SK-N-SH (cell line): Measurements from ENCODE around the gene BMPR1A. TPM values are rescaled to one million over a fixed set of nuclear protein-coding genes. Genes with fewer than 3 reads are reported as not detected.

Source experiments
- CTCF ChIA-PET: fragments of 300-600, 350-600 bp; formaldehyde crosslinking; extraction: SDS; loops from one replicate; lab custom pipeline; 2021; lab: Yijun Ruan, JAX
- POLR2A ChIA-PET: fragments of 350-600 bp; sonication (Branson Sonifier 250); formaldehyde crosslinking; extraction: SDS; loops from one replicate; lab custom pipeline; 2020; ENCODE audit warnings: antibody characterized with exemption, inconsistent platforms; lab: Yijun Ruan, JAX
- DNase-seq: peaks from one replicate; pipeline ENCODE4 v3.0.0; 2012
- H2AFZ ChIP-seq: fragments of 200-600 bp; sonication (generic); 2 replicates; pipeline ENCODE4 v1.8.1; 2016; ENCODE audit warnings: antibody characterized with exemption, mild to moderate bottlenecking, low read depth
- H3F3A ChIP-seq: fragments of 200-600 bp; sonication (generic); replicated peaks from 2 replicates; pipeline ENCODE3; 2016; ENCODE audit warnings: antibody characterized with exemption, mild to moderate bottlenecking; ENCODE audit not compliant: insufficient read depth
- H3K27ac ChIP-seq, 2 experiments: fragments of 200-500 bp in 1 of 2; fragments of 200-600 bp in 1 of 2; sonication (Bioruptor generic) in 1 of 2; sonication (generic), shearing (Covaris generic) in 1 of 2; 2 replicates each; pipeline versions ENCODE4 v1.5.1 to v1.6.1; 2014 to 2016; ENCODE audit warnings: low read depth in 2 of 2, inconsistent platforms in 1 of 2, low read length in 1 of 2, mild to moderate bottlenecking in 1 of 2, mixed read lengths in 1 of 2
- H3K27me3 ChIP-seq: fragments of 200-600 bp; sonication (generic), shearing (Covaris generic); 2 replicates; pipeline ENCODE4 v1.6.1; 2016; ENCODE audit warnings: mixed run types; ENCODE audit not compliant: insufficient read depth
- H3K36me3 ChIP-seq, 2 experiments: fragments of 200-500 bp in 1 of 2; fragments of 200-600 bp in 1 of 2; sonication (Bioruptor generic) in 1 of 2; sonication (generic) in 1 of 2; replicated peaks in 1 of 2; 2 replicates each; pipeline versions ENCODE3 to v1.5.1; 2014 to 2016; ENCODE audit warnings: low read length in 1 of 2, mild to moderate bottlenecking in 1 of 2; ENCODE audit not compliant: insufficient read depth in 2 of 2, control insufficient read depth in 1 of 2
- H3K4me1 ChIP-seq, 2 experiments: fragments of 200-500 bp in 1 of 2; fragments of 200-600 bp in 1 of 2; sonication (Bioruptor generic) in 1 of 2; sonication (generic), shearing (Covaris generic) in 1 of 2; 2 replicates each; pipeline versions ENCODE4 v1.5.1 to v1.6.1; 2014 to 2016; ENCODE audit warnings: low read depth in 1 of 2, low read length in 1 of 2, mixed run types in 1 of 2; ENCODE audit not compliant: insufficient read depth in 2 of 2, control insufficient read depth in 1 of 2
- H3K4me2 ChIP-seq: fragments of 200-600 bp; sonication (generic), shearing (Covaris generic); 2 replicates; pipeline ENCODE4 v1.6.1; 2017; ENCODE audit warnings: mixed run types
- H3K4me3 ChIP-seq, 2 experiments: fragments of 200-500 bp in 1 of 2; fragments of 200-600 bp in 1 of 2; sonication (Bioruptor generic) in 1 of 2; sonication (generic), shearing (Covaris generic) in 1 of 2; 2 replicates each; pipeline versions ENCODE4 v1.5.1 to v1.8.1; 2014 to 2016; ENCODE audit warnings: low read depth in 2 of 2, inconsistent platforms in 1 of 2, low read length in 1 of 2, mild to moderate bottlenecking in 1 of 2, mixed read lengths in 1 of 2, moderate library complexity in 1 of 2
- H3K79me2 ChIP-seq: fragments of 200-600 bp; sonication (generic); 2 replicates; pipeline ENCODE4 v1.8.1; 2017; ENCODE audit warnings: mild to moderate bottlenecking; ENCODE audit not compliant: insufficient read depth
- H3K9ac ChIP-seq: fragments of 200-600 bp; sonication (generic); 2 replicates; pipeline ENCODE4 v1.6.1; 2017; ENCODE audit warnings: mixed run types
- H3K9me2 ChIP-seq: fragments of 200-600 bp; sonication (generic); 2 replicates; pipeline ENCODE4 v1.6.1; 2017; ENCODE audit warnings: mixed run types
- H3K9me3 ChIP-seq: fragments of 200-600 bp; sonication (generic); 2 replicates; pipeline ENCODE4 v1.6.1; 2017; ENCODE audit warnings: mixed run types, mild to moderate bottlenecking, moderate library complexity
- H4K20me1 ChIP-seq: fragments of 200-600 bp; sonication (generic); 2 replicates; pipeline ENCODE4 v1.6.1; 2017; ENCODE audit warnings: mild to moderate bottlenecking, mixed run types; ENCODE audit not compliant: insufficient read depth
- CHD2 ChIP-seq: fragments of 150-350 bp; IDR thresholded peaks from 2 replicates; pipeline ENCODE4 v1.6.1; 2018; ENCODE audit warnings: low read length; ENCODE audit not compliant: partially characterized antibody
- EZH2phosphoT487 ChIP-seq: fragments of 200-600 bp; sonication (generic); IDR thresholded peaks from 2 replicates; pipeline ENCODE4 v1.6.1; 2017; ENCODE audit warnings: low read depth, mixed run types, mild to moderate bottlenecking, antibody characterized with exemption, moderate library complexity, borderline replicate concordance
- GABPA ChIP-seq: IDR thresholded peaks from 2 replicates; pipeline ENCODE4 v1.4.0; 2012; ENCODE audit warnings: low read depth, mild to moderate bottlenecking
- JUND ChIP-seq: IDR thresholded peaks from 2 replicates; pipeline ENCODE4 v1.4.0; 2012
- NRF1 ChIP-seq: IDR thresholded peaks from 2 replicates; pipeline ENCODE4 v1.6.1; 2012; ENCODE audit warnings: low read depth, mild to moderate bottlenecking, low read length
- POLR2AphosphoS5 ChIP-seq: IDR thresholded peaks from 2 replicates; pipeline ENCODE4 v1.6.1; 2012; ENCODE audit warnings: low read depth, low read length
- RAD21 ChIP-seq: IDR thresholded peaks from 2 replicates; pipeline ENCODE4 v1.6.1; 2012; ENCODE audit warnings: mild to moderate bottlenecking, low read length
- RXRA ChIP-seq: IDR thresholded peaks from 2 replicates; pipeline ENCODE4 v1.4.0; 2012; ENCODE audit warnings: low read depth, mild to moderate bottlenecking, borderline replicate concordance
- SIN3A ChIP-seq: IDR thresholded peaks from 2 replicates; pipeline ENCODE4 v1.6.1; 2012; ENCODE audit warnings: low read depth, mild to moderate bottlenecking, low read length, moderate library complexity, borderline replicate concordance
- USF2 ChIP-seq: fragments of 150-350 bp; IDR thresholded peaks from 2 replicates; pipeline ENCODE4 v1.6.1; 2017; ENCODE audit warnings: antibody characterized with exemption, low read length, low read depth, borderline replicate concordance
- YY1 ChIP-seq: IDR thresholded peaks from 2 replicates; pipeline ENCODE4 v1.4.0; 2012; ENCODE audit warnings: low read depth, mild to moderate bottlenecking
- WGBS: methylation state at CpG from one replicate; pipeline ENCODE4 v1.1.6; 2017; ENCODE audit warnings: low lambda C conversion rate; 5-methylcytosine and 5-hydroxymethylcytosine counted together
- polyA plus RNA-seq, 3 experiments: library from polyadenylated mRNA; depleted of rRNA; stranded (reverse); fragments of >200 nt; gene quantifications; 2 replicates each; pipeline ENCODE4 v1.2.3, GENCODE V29; 2012
- TF ChIP-seq, protein P1 (sequence below): IDR thresholded peaks from 2 replicates; pipeline ENCODE4 v1.4.0; 2012; ENCODE audit warnings: low read depth

Gene BMPR1A
- polyA plus RNA-seq, 1 of the 3 experiments (the other 2 are of a cell fraction), result 12.7 TPM

DNA sequence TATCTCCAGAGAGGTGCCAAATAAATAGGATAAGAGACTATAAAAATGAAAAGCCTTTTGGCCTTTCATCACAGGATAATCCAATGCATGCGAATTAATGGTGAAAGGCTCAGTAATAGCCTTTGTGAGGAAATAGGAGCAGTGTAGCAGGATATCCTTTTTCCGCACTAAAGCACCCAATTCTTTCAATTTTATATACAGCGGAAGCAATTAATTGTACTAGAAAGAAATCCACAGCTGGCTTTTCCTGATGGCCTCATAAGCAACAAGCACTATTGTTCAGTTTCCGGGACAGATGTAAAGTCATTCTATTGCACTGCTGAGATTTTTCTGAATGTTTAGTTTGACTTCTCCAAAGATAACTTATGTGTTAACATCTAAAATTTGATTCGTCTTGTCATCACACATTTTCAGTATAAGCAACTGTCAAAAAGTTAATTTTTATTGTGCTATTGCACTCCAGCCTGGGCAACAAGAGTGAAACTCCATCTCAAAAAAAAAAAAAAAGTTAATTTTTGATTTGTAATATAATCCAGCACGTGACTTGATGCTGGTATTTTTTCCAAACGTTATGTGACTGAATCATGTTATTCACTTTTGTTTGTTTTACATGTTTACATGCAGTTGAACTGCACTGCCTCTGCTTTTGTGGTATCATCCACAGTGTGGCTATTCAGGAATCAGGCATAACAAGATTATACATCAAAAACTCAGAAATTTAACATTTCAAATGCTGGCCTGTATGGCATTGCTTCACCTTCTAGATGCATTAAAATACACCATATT lies 8.4 kb upstream of the BMPR1A start:
- Histone ChIP-seq H3K79me2 (peaks cover 31% of the 10 kb centered on the region), H3K27ac (no peak overlapping the region), H3K9ac (no peak overlapping the region), H3F3A (peaks cover 3% of the 10 kb centered on the region), H2AFZ (no peak overlapping the region), H3K4me1 (peaks cover 6% of the 10 kb centered on the region in 2 experiments; a peak in 3 of 4 replicates), H3K9me3 (no peaks in the 10 kb centered on the region), H3K27me3 (no peaks in the 10 kb centered on the region), H3K4me3 (no peak overlapping the region), H4K20me1 (no peaks in the 10 kb centered on the region), H3K4me2 (no peak overlapping the region), H3K36me3 (peaks cover 0 to 10% of the 10 kb centered on the region in 2 experiments), H3K9me2 (no peaks in the 10 kb centered on the region)
- no peak for TF ChIP-seq SIN3A
- TF ChIP-seq NRF1, result no peak
- no peak for TF ChIP-seq USF2
- TF ChIP-seq, protein P1, sequence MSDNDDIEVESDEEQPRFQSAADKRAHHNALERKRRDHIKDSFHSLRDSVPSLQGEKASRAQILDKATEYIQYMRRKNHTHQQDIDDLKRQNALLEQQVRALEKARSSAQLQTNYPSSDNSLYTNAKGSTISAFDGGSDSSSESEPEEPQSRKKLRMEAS, result no peak
- no peak for TF ChIP-seq GABPA
- ChIA-PET POLR2A (interaction anchor here (0.6 kb wide), 1 partner anchor 34 kb away, joined by 3 read pairs; no protein-coding TSS in a partner anchor), CTCF (no interaction called here)
- no peak for DNase-seq
- WGBS, result 87% methylated on average over 7 of the region's 7 CpGs

- H3K9ac ChIP-seq, result no peak overlapping the region
- H4K20me1 ChIP-seq, result no peaks in the 10 kb centered on the region
- no peaks in the 10 kb centered on the region for H3K9me2 ChIP-seq
- ChIA-PET POLR2A (no interaction called here), CTCF (interaction anchor here (1.0 kb wide), 1 partner anchor 61 kb away, joined by 3 read pairs; no protein-coding TSS in a partner anchor)
- no peak overlapping the region for H3K4me2 ChIP-seq
- H3K27ac ChIP-seq, result no peak overlapping the region
- no peak for TF ChIP-seq YY1
- TF ChIP-seq NRF1, result no peak
- no peak for TF ChIP-seq RAD21
- TF ChIP-seq JUND, result no peak
- no peak for TF ChIP-seq EZH2phosphoT487
- no peak for TF ChIP-seq CHD2
- TF ChIP-seq RXRA, result no peak
- TF ChIP-seq POLR2AphosphoS5, result no peak
- H3F3A ChIP-seq, result peaks cover 5% of the 10 kb centered on the region
- no peaks in the 10 kb centered on the region for H3K9me3 ChIP-seq
- H2AFZ ChIP-seq, result no peak overlapping the region
- no peaks in the 10 kb centered on the region for H3K27me3 ChIP-seq
- no peak overlapping the region for H3K4me3 ChIP-seq
- H3K36me3 ChIP-seq, result peaks cover 0 to 10% of the 10 kb centered on the region in 2 experiments
- H3K79me2 ChIP-seq, result peaks cover 50% of the 10 kb centered on the region
- no peak for DNase-seq
- peaks cover 10 to 15% of the 10 kb centered on the region in 2 experiments; a peak in 3 of 4 replicates for H3K4me1 ChIP-seq
- 95% methylated on average over 9 of the region's 9 CpGs for WGBS
These were observed 6.6 kb upstream of the BMPR1A start for GRCh38 chr10:86749854-86750253.
